Ectodermal cell (in vitro differentiated cells): ENCODE results near the gene PCDHGA7.
"Not testable (repeated sequence)": the region's sequence is repeated elsewhere in the genome, so short reads cannot be mapped to it uniquely, and the experiment has no call there.

Experiments
- H3K27ac ChIP-seq: 2 replicates; pipeline ENCODE4 v1.7.0; 2013; ENCODE audit warnings: mild to moderate bottlenecking, low read depth, low read length; ENCODE audit not compliant: insufficient read depth, poor library complexity, severe bottlenecking
- H3K27me3 ChIP-seq: 2 replicates; pipeline ENCODE4 v1.7.0; 2013; ENCODE audit warnings: mild to moderate bottlenecking, low read length; ENCODE audit not compliant: insufficient read depth, control insufficient read depth, poor library complexity, severe bottlenecking
- H3K36me3 ChIP-seq: one replicate; pipeline ENCODE4 v1.7.0; 2013; ENCODE audit warnings: low read length; ENCODE audit not compliant: control insufficient read depth, insufficient read depth
- H3K4me1 ChIP-seq: one replicate; pipeline ENCODE4 v1.7.0; 2013; ENCODE audit warnings: low read length; ENCODE audit not compliant: control insufficient read depth, insufficient read depth
- H3K4me3 ChIP-seq: 2 replicates; pipeline ENCODE4 v1.7.0; 2013; ENCODE audit warnings: low read depth, low read length, control low read depth; ENCODE audit not compliant: insufficient read depth
- H3K9me3 ChIP-seq: 2 replicates; pipeline ENCODE4 v1.7.0; 2013; ENCODE audit warnings: mild to moderate bottlenecking, low read length, moderate library complexity; ENCODE audit not compliant: control insufficient read depth
- WGBS, 2 experiments: methylation state at CpG; one replicate each; pipeline ENCODE4 v1.1.7; 2013; ENCODE audit warnings: missing lambda C conversion rate in 2 of 2; 5-methylcytosine and 5-hydroxymethylcytosine counted together

PCDHGA7 gene

DNA sequence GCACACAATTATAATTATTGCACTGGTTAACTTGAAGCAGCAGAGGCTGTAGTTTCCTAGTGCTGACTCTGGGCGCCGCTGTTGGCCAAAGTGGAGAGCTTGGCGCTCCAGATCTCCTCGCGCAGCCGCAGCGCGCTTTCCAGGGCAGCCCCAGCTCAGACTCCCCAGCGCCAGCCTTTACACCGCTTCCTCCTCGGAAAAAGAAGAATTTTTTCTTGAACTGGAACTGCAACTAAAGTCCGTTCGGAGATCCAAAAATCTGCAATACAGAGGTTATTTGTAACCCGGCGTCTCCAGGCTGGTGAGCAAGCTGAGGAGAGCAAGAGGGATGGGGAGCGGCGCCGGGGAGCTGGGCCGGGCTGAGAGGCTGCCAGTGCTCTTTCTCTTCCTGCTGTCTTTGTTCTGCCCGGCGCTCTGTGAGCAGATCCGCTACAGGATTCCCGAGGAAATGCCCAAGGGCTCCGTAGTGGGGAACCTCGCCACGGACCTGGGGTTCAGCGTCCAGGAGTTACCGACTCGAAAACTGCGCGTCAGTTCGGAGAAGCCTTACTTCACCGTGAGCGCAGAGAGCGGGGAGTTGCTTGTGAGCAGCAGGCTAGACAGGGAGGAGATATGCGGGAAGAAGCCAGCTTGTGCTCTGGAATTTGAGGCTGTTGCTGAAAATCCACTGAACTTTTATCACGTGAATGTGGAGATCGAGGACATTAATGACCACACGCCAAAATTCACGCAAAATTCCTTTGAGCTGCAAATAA lies 5.2 kb downstream of the PCDHGA7 start, which contains the start of gene PCDHGB4:
TSS of gene PCDHGB4 (plus strand) at position 142 of the 755 bp plus-strand sequence. CDS start at position 329, 187 bp downstream.
- 65 to 71% methylated on average over 17 of the region's 40 CpGs for WGBS, 2 experiments
- H3K27me3 ChIP-seq, H3K4me1 ChIP-seq, H3K27ac ChIP-seq, H3K36me3 ChIP-seq, H3K9me3 ChIP-seq: not testable (repeated sequence)
- peak within 1 kb of the TSS; percentile 23 for H3K4me3 ChIP-seq

- no peak overlapping the region for H3K27ac ChIP-seq
- peaks cover 12% of the 10 kb centered on the region for H3K36me3 ChIP-seq
- no peak overlapping the region for H3K4me3 ChIP-seq
- H3K9me3 ChIP-seq: peaks cover 5% of the 10 kb centered on the region
- WGBS, 2 experiments: 92 to 100% methylated on average over 9 to 10 of the region's 10 CpGs
- no peaks in the 10 kb centered on the region for H3K27me3 ChIP-seq
- no peaks in the 10 kb centered on the region for H3K4me1 ChIP-seq
Measured at GRCh38 chr5:141388661-141389060, 6.1 kb downstream of the PCDHGA7 start.

- Histone ChIP-seq H3K36me3 (peaks cover 12% of the 10 kb centered on the region), H3K4me3 (no peak overlapping the region), H3K9me3 (peaks cover 5% of the 10 kb centered on the region), H3K27ac (no peak overlapping the region), H3K4me1 (no peaks in the 10 kb centered on the region), H3K27me3 (no peaks in the 10 kb centered on the region)
- WGBS, 2 experiments: 96 to 97% methylated on average over 77 of the region's 77 CpGs
Measured at GRCh38 chr5:141389153-141390042, 6.9 kb downstream of the PCDHGA7 start.

DNA sequence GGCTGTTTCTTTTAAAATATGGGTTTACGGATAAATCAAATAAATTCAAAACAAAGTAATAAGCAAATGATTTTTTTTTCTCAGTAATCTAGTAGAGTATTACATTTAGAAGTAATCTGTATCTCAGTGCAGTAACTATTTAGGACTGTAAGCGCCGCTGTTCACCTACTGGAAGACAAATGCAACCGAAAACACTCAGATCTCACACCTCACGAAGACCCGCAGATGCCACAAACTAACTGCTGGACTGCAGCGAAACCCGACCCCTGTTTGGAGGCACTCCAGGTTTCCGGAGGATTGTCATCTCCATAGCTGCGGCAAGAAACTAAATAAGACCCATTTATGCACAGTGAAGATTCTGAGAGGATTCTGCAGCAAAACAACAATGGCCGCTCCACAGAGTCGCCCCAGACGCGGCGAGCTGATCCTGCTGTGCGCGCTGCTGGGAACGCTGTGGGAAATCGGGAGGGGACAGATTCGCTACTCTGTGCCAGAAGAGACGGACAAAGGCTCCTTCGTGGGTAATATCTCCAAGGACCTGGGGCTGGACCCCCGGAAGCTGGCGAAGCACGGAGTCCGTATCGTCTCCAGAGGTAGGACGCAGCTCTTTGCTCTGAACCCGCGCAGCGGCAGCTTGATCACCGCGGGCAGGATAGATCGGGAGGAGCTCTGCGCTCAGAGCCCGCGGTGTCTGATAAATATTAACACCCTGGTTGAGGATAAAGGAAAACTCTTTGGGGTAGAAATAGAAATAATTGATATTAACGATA lies 10.1 kb downstream of the PCDHGA7 start, which contains the start of gene PCDHGA8:
TSS of gene PCDHGA8 (plus strand) at position 205 of the 770 bp plus-strand sequence. CDS start at position 386, 181 bp downstream.
- Histone ChIP-seq H3K9me3 (peaks cover 5% of the 10 kb centered on the region), H3K27ac (no peak within 1 kb of the TSS), H3K4me1 (no peaks in the 10 kb centered on the region), H3K27me3 (no peaks in the 10 kb centered on the region), H3K36me3 (peaks cover 12% of the 10 kb centered on the region), H3K4me3 (no peak within 1 kb of the TSS)
- 96 to 97% methylated on average over 37 to 38 of the region's 38 CpGs for WGBS, 2 experiments

- Histone ChIP-seq H3K4me3 (no peak overlapping the region), H3K9me3 (peaks cover 4% of the 10 kb centered on the region), H3K27ac (no peak overlapping the region), H3K27me3 (no peaks in the 10 kb centered on the region), H3K4me1 (no peaks in the 10 kb centered on the region), H3K36me3 (peaks cover 12% of the 10 kb centered on the region)
- WGBS, 2 experiments: 94 to 95% methylated on average over 21 of the region's 21 CpGs
Measured at GRCh38 chr5:141393267-141393666, 10.7 kb downstream of the PCDHGA7 start.

GRCh38 chr5:141394401-141395187 lies 12.1 kb downstream of the PCDHGA7 start:
- not testable (repeated sequence) for H3K4me3 ChIP-seq, H3K27me3 ChIP-seq, H3K27ac ChIP-seq, H3K4me1 ChIP-seq, H3K9me3 ChIP-seq
- H3K36me3 ChIP-seq: peaks cover 12% of the 10 kb centered on the region
- WGBS, 2 experiments: 96 to 97% methylated on average over 40 to 41 of the region's 53 CpGs

DNA sequence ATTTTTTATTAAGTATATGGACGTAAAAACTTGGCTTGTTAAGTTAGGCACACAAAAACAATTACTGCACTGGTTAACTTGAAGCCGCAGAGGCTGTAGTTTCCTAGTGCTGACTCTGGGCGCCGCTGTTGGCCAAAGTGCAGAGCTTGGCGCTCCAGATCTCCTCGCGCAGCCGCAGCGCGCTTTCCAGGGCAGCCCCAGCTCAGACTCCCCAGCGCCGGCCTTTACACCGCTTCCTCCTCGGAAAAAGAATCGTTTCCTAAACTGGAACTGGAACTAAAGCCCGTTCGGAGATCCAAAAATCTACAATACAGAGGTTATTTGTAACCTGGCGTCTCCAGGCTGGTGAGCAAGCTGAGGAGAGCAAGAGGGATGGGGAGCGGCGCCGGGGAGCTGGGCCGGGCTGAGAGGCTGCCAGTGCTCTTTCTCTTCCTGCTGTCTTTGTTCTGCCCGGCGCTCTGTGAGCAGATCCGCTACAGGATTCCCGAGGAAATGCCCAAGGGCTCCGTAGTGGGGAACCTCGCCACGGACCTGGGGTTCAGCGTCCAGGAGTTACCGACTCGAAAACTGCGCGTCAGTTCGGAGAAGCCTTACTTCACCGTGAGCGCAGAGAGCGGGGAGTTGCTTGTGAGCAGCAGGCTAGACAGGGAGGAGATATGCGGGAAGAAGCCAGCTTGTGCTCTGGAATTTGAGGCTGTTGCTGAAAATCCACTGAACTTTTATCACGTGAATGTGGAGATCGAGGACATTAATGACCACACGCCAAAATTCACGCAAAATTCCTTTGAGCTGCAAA lies 15.4 kb downstream of the PCDHGA7 start, which contains the start of gene PCDHGB5:
TSS of gene PCDHGB5 (plus strand) at position 192 of the 796 bp plus-strand sequence. CDS start at position 373, 181 bp downstream.
- WGBS, 2 experiments: 86 to 92% methylated on average over 19 to 20 of the region's 43 CpGs
- H3K27ac ChIP-seq, H3K9me3 ChIP-seq, H3K36me3 ChIP-seq, H3K4me1 ChIP-seq, H3K4me3 ChIP-seq, H3K27me3 ChIP-seq: not testable (repeated sequence)

DNA sequence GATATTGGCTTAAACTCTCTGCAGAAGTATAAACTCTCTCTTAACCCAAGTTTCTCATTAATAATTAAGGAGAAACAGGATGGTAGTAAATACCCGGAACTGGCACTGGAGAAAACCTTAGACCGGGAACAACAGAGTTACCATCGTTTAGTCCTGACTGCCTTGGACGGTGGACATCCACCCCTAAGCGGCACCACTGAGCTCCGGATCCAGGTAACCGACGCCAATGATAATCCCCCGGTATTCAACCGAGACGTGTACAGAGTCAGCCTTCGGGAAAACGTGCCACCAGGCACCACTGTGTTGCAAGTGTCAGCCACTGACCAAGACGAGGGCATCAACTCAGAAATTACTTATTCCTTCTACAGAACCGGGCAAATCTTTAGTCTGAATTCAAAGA lies 16.1 kb downstream of the PCDHGA7 start:
- H3K27ac ChIP-seq: no peak overlapping the region
- H3K4me1 ChIP-seq: no peaks in the 10 kb centered on the region
- H3K9me3 ChIP-seq: peaks cover 3% of the 10 kb centered on the region
- 93 to 96% methylated on average over 15 of the region's 15 CpGs for WGBS, 2 experiments
- no peaks in the 10 kb centered on the region for H3K36me3 ChIP-seq
- no peak overlapping the region for H3K4me3 ChIP-seq
- no peaks in the 10 kb centered on the region for H3K27me3 ChIP-seq
